Spleen (tissue), 11 donors: ENCODE results near the gene GRIA2. TPM values are rescaled to one million over a fixed set of nuclear protein-coding genes. Genes with fewer than 3 reads are reported as not detected.

Experiments used
- DNase-seq: peaks from one replicate; pipeline ENCODE4 v3.0.0-alpha.2; 2020
- H3K27ac ChIP-seq, 8 donors: fragments of 200-600 bp; sonication (generic) in 7 of 8; 1 replicate in 4 of 8; 2 replicates in 4 of 8; pipeline versions ENCODE4 v1.5.0 to v1.8.0; 2016 to 2021; ENCODE audit warnings: inconsistent platforms in 4 of 8, mild to moderate bottlenecking in 4 of 8, moderate library complexity in 1 of 8
- H3K27me3 ChIP-seq, 7 donors: fragments of 200-600 bp; sonication (generic) in 6 of 7; replicated peaks in 1 of 7; 1 replicate in 4 of 7; 2 replicates in 3 of 7; pipeline versions ENCODE4 v1.5.0 to v1.8.0; 2016 to 2021; ENCODE audit warnings: inconsistent platforms in 3 of 7, mild to moderate bottlenecking in 1 of 7
- H3K36me3 ChIP-seq, 6 donors: fragments of 200-600 bp; sonication (generic) in 5 of 6; 1 replicate in 4 of 6; 2 replicates in 2 of 6; pipeline versions ENCODE4 v1.5.0 to v1.8.0; 2016 to 2021; ENCODE audit warnings: inconsistent platforms in 2 of 6
- H3K4me1 ChIP-seq, 6 donors: fragments of 200-600 bp; sonication (generic) in 5 of 6; 1 replicate in 3 of 6; 2 replicates in 3 of 6; pipeline versions ENCODE4 v1.5.0 to v1.8.0; 2016 to 2021; ENCODE audit warnings: inconsistent platforms in 3 of 6
- H3K4me3 ChIP-seq, 8 donors: fragments of 200-600 bp; sonication (generic) in 7 of 8; 1 replicate in 4 of 8; 2 replicates in 4 of 8; pipeline versions ENCODE4 v1.5.0 to v1.8.0; 2016 to 2021; ENCODE audit warnings: inconsistent platforms in 4 of 8, mild to moderate bottlenecking in 4 of 8, moderate library complexity in 2 of 8
- H3K9me3 ChIP-seq, 8 donors: fragments of 200-600 bp; sonication (generic) in 7 of 8; 1 replicate in 4 of 8; 2 replicates in 4 of 8; pipeline versions ENCODE4 v1.5.0 to v1.8.0; 2016 to 2021; ENCODE audit warnings: inconsistent platforms in 4 of 8
- CTCF ChIP-seq, 11 experiments: fragments of 200-600 bp in 7 of 11; fragments of 450-650 bp in 4 of 11; sonication (generic) in 4 of 11; IDR thresholded peaks in 8 of 11; conservative IDR thresholded peaks in 3 of 11; 1 replicate in 7 of 11; 2 replicates in 4 of 11; pipeline versions ENCODE4 v1.4.0 to v1.8.0; 2016 to 2021; ENCODE audit warnings: antibody characterized with exemption in 11 of 11, inconsistent platforms in 4 of 11, mild to moderate bottlenecking in 1 of 11
- POLR2A ChIP-seq, 3 donors: fragments of 450-650 bp; IDR thresholded peaks; one replicate each; pipeline ENCODE4 v1.5.1; 2017; ENCODE audit warnings: antibody characterized with exemption in 3 of 3, mild to moderate bottlenecking in 1 of 3
- POLR2AphosphoS5 ChIP-seq, 3 donors: sonication (generic); formaldehyde crosslinking; IDR thresholded peaks; one replicate each; pipeline ENCODE4 v1.5.1; 2017; ENCODE audit warnings: antibody characterized with exemption in 3 of 3
- WGBS, 5 donors: extraction: QIAGEN DNeasy Blood & Tissue Kit in 3 of 5; methylation state at CpG; one replicate each; pipeline versions ENCODE4 v1.1.5 to v1.1.7; 2013 to 2018; 5-methylcytosine and 5-hydroxymethylcytosine counted together
- intact Hi-C: fragments of 100-400 bp; cut with DNase I; formaldehyde crosslinking; loops from one replicate; pipeline ENCODE4 v1.15.0; 2023; ENCODE audit warnings: low total_unique reads
- polyA plus RNA-seq, 3 donors: library from polyadenylated mRNA; stranded (reverse); fragments of 200-250 nt; gene quantifications; one replicate each; pipeline ENCODE4 v1.2.1, GENCODE V29; 2013
- total RNA-seq, 7 donors: library from RNA; depleted of rRNA in 3 of 7; stranded (reverse); fragments of >200 nt in 3 of 7; fragmentation: NEBNext Ultra II Directional in 4 of 7; extraction: Animal tissue kit (Norgen Biotek cat#: 25700) in 4 of 7; gene quantifications; one replicate each; pipeline versions ENCODE4 v1.1.0 to v1.2.1, GENCODE V29; 2016 to 2021
- donor health status: healthy with polysubstance abuse.
- donor health status: DM: no; HTN: no; CAD: no; lungs with moderate emphysema.
- donor health status: DM: no; HTN: no; CAD: no.
- donor health status: Bipolar disorder and iron deficiency.
- donor health status: healthy.
- donor health status: DM: no; HTN: no; CAD: no.
- donor health status: DM: yes; HTN: yes; CAD: no.

GRIA2 gene
- total and polyA plus RNA-seq, 10 donors = 0.02 to 0.06 TPM; not detected in 8

GRCh38 chr4:157312702-157313101 is 92.2 kb downstream of the GRIA2 start:
- Histone ChIP-seq H3K36me3 (no peaks in the 10 kb centered on the region), H3K9me3 (no peaks in the 10 kb centered on the region), H3K4me1 (no peaks in the 10 kb centered on the region), H3K27ac (no peak overlapping the region), H3K27me3 (no peaks in the 10 kb centered on the region), H3K4me3 (no peak overlapping the region)
- intact Hi-C loops = no loop called here
- no peak for TF ChIP-seq POLR2AphosphoS5 (IDR thresholded peaks at IDR 0.05)
- no peak for TF ChIP-seq POLR2A (IDR thresholded peaks at IDR 0.05)
- TF ChIP-seq CTCF (IDR thresholded peaks at IDR 0.05 in 8 of 11, conservative IDR thresholded peaks at IDR 0.05 in 3 of 11) = no peak
- DNase-seq = no peak
- WGBS, 5 donors = 73 to 87% (median 79%) methylated on average over 5 of the region's 5 CpGs

GRCh38 chr4:157314906-157315305 is 94.4 kb downstream of the GRIA2 start:
- WGBS, 5 donors = 73 to 88% (median 84%) methylated on average over 1 of the region's 1 CpG
- Histone ChIP-seq H3K9me3 (no peaks in the 10 kb centered on the region), H3K27me3 (no peaks in the 10 kb centered on the region), H3K4me1 (no peaks in the 10 kb centered on the region), H3K4me3 (no peak overlapping the region), H3K36me3 (no peaks in the 10 kb centered on the region), H3K27ac (no peak overlapping the region)
- DNase-seq = no peak
- TF ChIP-seq CTCF (IDR thresholded peaks at IDR 0.05 in 8 of 11, conservative IDR thresholded peaks at IDR 0.05 in 3 of 11) (no peak), POLR2A (IDR thresholded peaks at IDR 0.05) (no peak), POLR2AphosphoS5 (IDR thresholded peaks at IDR 0.05) (no peak)
- intact Hi-C loops = no loop called here

GRCh38 chr4:157315968-157316367 is 95.4 kb downstream of the GRIA2 start:
- TF ChIP-seq POLR2AphosphoS5 (IDR thresholded peaks at IDR 0.05) (no peak), POLR2A (IDR thresholded peaks at IDR 0.05) (no peak), CTCF (IDR thresholded peaks at IDR 0.05 in 8 of 11, conservative IDR thresholded peaks at IDR 0.05 in 3 of 11) (no peak)
- Histone ChIP-seq H3K4me1 (no peaks in the 10 kb centered on the region), H3K9me3 (no peaks in the 10 kb centered on the region), H3K27me3 (no peaks in the 10 kb centered on the region), H3K4me3 (no peak overlapping the region), H3K27ac (no peak overlapping the region), H3K36me3 (no peaks in the 10 kb centered on the region)
- DNase-seq = no peak
- intact Hi-C loops = no loop called here
- 26 to 59% (median 33%) methylated on average over 1 of the region's 1 CpG for WGBS, 5 donors

- no peaks in the 10 kb centered on the region for H3K27me3 ChIP-seq
- intact Hi-C loops = no loop called here
- TF ChIP-seq POLR2AphosphoS5 (IDR thresholded peaks at IDR 0.05) = no peak
- no peak for TF ChIP-seq POLR2A (IDR thresholded peaks at IDR 0.05)
- no peak for TF ChIP-seq CTCF (IDR thresholded peaks at IDR 0.05 in 8 of 11, conservative IDR thresholded peaks at IDR 0.05 in 3 of 11)
- no peaks in the 10 kb centered on the region for H3K9me3 ChIP-seq
- DNase-seq = no peak
- H3K27ac ChIP-seq = no peak overlapping the region
- no peaks in the 10 kb centered on the region for H3K36me3 ChIP-seq
- no peak overlapping the region for H3K4me3 ChIP-seq
- H3K4me1 ChIP-seq = no peaks in the 10 kb centered on the region
- 80 to 86% (median 85%) methylated on average over 2 of the region's 2 CpGs for WGBS, 5 donors
These were observed 99.6 kb downstream of the GRIA2 start for GRCh38 chr4:157320092-157320491.
